Subcutaneous adipose tissue (tissue), 4 donors: ENCODE data around the gene COL28A1. TPM values are rescaled to one million over a fixed set of nuclear protein-coding genes. Genes with fewer than 3 reads are reported as not detected.

Experiments
- CTCF ChIP-seq: fragments of 450-650 bp; IDR thresholded peaks from one replicate; pipeline ENCODE4 v1.5.1; 2016; ENCODE audit warnings: low read depth, mild to moderate bottlenecking, control low read depth, antibody characterized with exemption, moderate library complexity
- total RNA-seq, 4 donors: library from RNA; depleted of rRNA; stranded (reverse); fragments of >200 nt; gene quantifications; one replicate each; pipeline ENCODE4 v1.1.0, GENCODE V29; 2016

COL28A1 gene
- total RNA-seq: 1 to 10 TPM in 3 of 4 donors, under 1 TPM in 1; 0.51 to 3.2 (median 1.8) TPM

- no peak for TF ChIP-seq CTCF
Observed at GRCh38 chr7:7535691-7536090, at the start of gene COL28A1. TSS of gene COL28A1 (minus strand) at chr7:7535873. CDS start at chr7:7532875, 2,998 bp downstream.

DNA sequence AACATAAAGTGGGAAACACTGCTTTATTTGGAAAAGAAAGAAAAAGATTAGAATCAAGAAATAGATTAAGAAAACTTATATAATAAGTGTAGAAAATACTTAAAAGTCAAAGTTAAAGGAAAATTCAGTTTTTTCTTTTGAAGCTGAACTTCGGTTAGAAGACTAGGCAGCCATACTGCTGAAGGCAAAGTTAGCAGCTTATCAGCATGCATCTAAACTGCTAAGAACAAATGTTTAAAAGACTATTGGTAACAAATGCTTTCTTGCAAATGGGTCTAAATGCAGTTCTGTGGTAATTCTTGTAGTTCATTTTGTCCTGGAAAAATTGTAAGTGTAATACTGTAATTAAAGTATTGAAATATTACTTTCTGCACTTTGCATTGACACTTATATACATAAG, 49.0 kb upstream of the COL28A1 start:
- no peak for TF ChIP-seq CTCF

- TF ChIP-seq CTCF: no peak
Observed at GRCh38 chr7:7583731-7584130, 48.1 kb upstream of the COL28A1 start.

- no peak for TF ChIP-seq CTCF
Observed at GRCh38 chr7:7582596-7582995, 46.9 kb upstream of the COL28A1 start.

DNA sequence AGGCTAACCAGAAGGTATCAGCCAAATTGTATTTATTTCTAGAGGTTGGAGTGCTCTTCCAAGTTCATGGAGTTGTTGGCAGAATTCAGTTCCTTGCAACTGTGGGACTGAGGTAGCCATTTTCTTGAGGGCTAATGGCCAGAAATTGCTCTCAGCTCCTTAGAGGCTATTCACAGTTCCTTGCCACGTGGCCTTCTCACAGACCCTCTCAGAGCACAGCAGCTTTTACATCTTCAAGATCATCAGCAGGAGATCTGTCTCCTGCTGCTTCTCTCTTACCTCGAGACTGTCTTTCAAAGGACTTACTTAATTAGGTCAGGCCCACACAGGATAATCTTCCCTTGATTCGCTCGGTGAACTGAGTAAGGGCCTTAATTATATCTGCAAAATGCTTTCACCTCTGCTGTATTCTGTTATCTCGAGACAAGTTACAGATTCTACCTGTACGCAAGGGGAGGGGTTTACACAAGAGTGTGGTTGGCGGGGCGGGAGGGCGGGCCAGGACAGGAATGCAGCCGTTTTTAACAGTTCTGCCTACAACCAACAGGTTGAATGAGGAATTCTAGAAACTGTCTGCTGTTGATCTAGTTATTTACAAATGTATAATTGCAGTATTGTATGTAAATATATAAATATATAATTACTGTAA, 46.0 kb upstream of the COL28A1 start:
- TF ChIP-seq CTCF: no peak

GRCh38 chr7:7579638-7580037, 44.0 kb upstream of the COL28A1 start:
- no peak for TF ChIP-seq CTCF

DNA sequence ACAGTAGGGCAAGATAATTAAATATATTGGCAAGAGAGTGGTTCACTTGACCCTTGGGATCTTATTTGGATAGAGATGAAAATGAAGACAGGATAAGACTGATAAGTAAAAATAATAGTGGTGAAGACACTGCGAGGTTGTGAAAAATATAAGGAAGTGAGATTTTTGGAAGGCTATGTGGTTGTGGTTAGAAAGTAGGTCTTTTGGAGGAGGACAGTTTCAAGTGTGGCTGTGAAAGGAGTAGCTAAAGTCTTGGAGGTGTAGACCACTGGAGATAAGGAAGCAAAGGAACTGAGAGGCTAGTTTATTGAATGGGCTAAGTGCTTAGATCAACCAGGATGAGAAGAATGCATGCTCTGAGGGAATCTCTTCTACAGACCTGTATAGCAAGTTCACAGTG, 42.2 kb upstream of the COL28A1 start:
- no peak for TF ChIP-seq CTCF
